Stimulated activated CD8-positive, alpha-beta memory T cell treated with anti-CD3 and anti-CD28 coated beads, Interleukin-15, amount 100 ng/mL, for 4 hours (primary cell): ENCODE measurements around the gene FFAR1.

Experiments used
- DNase-seq, 2 donors: peaks; one replicate each; pipeline ENCODE4 v3.0.0-alpha.2; 2020; ENCODE audit warnings: low read depth in 2 of 2

The FFAR1 gene

DNA sequence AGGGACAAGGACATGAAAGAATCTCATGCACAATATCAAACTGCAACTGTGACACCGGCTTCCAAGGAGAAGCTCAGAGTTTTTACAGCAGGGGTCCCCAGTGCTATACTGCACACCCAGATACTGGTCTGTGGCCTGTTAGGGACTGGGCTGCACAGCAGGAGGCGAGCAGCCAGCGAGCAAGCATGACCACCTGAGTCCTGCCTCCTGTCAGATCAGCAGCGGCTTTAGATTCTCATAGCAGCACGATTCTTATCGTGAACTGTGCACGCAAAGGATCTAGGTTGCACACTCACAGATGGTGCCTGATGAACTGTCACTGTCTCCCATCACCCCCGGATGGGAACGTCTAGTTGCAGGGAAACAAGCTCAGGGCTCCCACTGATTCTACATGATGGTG lies 31.8 kb upstream of the FFAR1 start:
- DNase-seq = no peak

DNA sequence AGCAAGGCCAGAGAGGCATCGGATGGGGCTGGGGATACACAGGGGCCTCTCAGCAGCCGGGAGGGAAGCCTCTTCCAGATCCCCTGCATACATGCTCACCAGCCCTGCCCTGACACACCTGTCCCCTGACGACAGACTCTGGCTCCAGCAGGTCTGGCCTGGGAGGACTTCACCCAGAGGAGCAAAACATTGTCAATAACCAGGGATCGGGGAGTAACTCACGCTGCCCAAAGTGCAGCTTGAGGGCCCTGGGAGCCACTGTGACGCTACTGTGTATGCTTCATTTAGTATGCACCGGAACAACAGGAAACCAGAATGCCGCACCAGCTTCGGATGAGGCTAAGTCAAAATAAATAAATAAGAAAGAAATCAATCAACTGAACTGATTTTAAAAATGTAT lies 31.1 kb upstream of the FFAR1 start:
- no peak for DNase-seq

DNA sequence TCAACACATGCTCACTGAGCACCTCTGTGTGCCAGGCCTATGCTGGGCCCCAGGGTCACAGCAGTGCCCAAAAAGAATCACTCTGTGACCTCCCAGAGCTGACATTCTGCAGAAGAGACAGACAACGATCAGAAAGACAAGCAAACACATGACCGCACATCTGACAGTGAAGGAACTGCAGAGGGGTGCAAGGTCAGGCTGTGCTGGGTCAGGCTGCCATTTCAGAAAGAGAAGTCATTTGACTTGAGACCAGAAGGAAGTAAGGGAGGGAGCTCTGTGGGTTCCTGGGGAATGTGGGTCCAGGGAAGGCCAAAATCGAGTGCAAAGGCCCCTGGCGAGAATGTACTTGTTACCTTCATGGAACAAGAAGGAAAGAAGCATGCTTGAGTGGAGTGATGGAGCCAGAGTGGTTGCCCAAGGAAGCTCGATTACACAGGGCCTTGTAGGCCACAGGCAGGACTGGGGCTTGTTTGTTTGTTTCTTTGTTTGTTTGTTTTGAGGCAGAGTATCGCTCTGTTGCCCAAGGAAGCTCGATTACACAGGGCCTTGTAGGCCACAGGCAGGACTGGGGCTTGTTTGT lies 30.1 kb upstream of the FFAR1 start:
- DNase-seq = no peak

DNA sequence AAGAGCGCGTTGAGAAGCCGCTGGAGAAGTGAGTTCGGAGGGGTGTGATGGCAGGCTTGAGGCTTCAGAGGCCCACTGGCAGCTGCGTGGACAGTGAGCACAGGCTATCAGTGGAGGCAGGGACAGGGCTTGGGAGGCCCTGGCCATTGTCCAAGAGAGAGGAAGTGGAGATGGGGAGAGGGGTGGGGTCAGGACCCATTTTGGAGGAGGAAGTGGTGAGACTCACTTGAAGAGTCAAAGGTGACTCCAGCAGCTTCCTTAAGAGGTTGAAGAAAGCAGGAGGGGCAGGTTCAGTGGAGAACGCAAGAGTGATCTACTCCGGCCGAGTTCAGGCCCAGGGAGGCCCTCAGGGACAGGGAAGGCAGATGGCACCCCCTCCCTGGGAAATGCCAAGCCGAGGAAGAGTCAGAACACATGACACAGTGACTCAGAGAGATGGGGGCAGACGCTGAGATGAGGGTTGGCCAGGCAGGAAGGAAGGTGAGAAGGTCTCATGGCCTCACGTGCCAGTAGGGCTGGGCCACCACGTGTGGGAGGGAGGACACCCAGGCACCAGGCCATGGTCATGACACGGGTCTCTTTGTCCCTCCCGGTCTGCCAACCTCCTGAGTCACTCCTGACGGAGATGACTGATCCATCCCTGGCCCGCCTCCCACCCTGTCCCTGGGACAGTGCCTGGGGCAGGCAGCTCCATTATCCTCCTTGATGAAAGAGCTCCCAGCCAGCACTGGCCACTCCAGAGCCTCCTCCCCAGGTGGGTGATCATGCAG lies 28.8 kb upstream of the FFAR1 start:
- DNase-seq = no peak

DNA sequence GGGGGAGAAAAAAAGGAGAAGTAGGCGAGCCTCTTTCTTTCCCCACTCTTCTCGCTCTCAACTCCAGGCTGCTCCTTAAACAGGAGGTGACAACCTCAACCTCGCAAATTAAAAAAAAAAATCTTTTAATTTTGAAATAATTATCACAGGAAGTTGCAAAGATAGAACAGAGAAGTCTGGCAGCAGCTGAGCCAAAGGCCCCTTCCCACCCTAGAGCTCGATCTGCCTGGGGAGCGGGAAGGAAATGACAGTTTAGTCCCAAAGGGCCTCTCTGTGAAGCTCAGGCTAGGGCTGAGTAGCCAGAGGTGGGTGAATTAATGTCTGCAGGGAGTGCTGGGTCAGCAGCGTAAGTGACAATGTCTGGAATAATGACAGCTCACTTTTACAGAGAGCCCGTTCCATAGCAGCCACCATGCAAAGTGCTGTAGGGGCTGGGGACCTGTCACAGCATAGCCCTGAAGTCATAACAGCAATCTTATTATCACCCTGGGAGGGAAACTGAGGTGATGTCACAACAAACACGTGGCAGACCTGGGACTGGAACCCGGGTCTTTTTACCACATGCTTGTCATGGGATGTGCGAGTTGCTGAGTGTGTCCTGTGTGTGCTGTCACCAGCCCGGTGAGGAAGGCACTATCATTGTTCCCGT lies 27.5 kb upstream of the FFAR1 start:
- DNase-seq = no peak

DNA sequence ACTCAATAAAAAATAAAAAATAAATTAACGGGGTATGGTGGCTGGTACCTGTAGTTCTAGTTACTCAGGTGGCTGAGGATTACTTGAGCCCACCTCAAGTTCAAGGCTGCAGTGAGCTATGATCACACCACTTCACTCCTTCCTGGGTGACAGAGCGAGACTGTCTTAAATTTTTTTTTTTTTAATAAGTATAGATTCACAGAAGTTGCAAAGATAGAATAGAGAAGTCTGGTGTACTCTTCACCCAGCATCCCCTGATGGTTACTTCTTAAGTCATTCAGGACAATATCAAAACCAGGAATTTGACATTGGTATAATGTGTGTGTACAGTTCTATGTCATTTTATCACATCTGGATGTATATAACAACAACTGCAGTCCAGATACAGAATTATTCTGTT lies 26.4 kb upstream of the FFAR1 start:
- no peak for DNase-seq

DNA sequence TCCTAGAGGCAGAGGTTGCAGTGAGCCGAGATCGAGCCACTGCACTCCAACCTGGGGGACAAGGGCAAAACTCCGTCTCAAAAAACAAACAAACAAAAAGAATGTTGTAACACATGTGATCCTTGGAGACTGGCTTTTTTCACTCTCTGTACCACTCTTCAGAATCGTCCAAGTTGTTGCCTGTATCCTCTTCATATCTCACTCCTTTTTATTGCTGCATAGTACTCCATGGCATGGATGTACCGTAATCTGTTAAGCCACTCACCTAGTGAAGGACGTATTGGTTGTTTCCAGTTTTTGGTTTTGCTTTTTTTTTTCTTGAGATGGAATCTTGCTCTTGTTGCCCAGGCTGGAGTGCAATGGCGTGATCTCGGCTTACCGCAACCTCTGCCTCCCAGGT lies 25.7 kb upstream of the FFAR1 start:
- DNase-seq = no peak

DNA sequence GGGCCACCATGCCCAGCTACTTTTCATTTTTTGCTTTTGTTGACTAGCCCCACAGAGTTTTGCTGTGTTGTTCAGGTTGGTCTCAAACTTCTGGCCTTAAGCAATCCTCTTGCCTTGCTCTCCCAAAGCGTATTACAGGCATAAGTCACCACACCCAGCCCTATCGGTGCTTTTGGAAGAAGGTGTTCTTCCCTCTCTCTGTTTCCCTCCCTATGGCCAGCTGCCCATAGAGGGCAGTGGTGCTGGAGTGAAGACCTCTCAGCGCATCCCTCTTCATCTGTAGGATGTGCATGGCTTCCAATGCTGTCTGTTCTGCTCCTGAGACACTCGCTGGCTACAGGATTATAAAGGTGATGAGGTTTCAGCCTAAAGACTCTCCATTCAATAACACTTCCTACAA lies 20.1 kb upstream of the FFAR1 start:
- DNase-seq = no peak

DNA sequence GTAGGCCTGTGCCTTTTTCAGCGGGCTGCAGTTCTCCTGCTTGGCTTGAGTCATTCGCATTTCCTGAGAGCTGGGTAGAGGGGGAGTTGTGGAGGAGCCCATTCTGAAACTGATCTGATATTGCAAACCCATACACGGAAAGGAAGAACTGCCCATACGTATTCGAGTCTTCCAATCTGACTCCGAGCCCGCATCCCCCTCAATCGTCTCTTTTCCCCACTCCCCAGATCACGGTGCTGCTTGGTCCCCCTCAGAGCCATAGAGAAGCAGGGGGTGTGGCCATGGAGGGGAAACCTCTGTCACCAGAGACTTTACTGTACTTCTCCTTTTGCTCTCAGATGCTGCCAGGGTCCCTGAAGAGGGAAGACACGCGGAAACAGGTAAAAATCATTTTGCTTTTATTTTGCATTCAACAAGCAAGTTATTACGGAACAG lies 18.8 kb upstream of the FFAR1 start, which contains the start of gene CD22:
Gene CD22 (plus strand): TSS at position 337 of the 435 bp plus-strand sequence. CDS start 2,854 bp downstream, outside the sequence.
- no peak for DNase-seq

DNA sequence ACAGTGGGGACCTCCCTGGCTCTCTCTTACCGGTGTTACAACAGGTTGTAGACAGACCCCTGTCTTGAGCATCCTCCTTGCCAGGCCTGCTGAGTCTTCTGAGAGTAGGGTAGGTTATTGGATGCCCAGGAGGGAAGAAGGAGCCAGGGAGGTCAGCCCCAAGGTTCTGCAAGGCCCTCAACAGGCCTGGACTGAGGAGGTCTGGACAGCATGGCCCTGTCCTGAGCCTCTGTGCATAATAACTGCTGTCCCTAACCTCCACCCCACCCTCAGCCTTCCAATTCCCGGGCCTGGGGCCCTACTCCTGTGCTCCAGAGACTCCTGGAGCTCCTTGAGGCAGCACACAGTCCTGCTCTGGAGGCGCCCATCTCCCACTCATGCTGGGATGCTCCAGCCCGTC lies 18.4 kb upstream of the FFAR1 start:
- DNase-seq = no peak

DNA sequence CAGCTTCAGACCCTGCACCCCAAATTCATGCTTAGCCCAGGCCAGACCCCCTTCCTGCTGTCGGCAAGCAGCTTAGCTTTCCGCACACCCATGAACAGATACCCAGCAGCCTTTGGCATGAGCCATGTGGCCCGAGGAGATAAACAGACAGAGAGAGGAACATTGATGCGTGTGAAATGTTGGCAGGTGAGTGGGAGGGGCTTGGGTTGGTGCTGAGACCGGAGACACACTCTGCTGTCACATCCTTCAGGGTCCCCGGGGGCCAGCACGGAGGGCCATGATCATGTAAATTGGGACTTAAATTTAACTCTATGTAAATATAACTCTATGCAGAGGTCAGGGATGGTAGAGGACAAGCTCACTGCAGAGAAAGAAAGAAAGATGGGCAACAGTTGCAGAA lies 17.2 kb upstream of the FFAR1 start:
- no peak for DNase-seq

DNA sequence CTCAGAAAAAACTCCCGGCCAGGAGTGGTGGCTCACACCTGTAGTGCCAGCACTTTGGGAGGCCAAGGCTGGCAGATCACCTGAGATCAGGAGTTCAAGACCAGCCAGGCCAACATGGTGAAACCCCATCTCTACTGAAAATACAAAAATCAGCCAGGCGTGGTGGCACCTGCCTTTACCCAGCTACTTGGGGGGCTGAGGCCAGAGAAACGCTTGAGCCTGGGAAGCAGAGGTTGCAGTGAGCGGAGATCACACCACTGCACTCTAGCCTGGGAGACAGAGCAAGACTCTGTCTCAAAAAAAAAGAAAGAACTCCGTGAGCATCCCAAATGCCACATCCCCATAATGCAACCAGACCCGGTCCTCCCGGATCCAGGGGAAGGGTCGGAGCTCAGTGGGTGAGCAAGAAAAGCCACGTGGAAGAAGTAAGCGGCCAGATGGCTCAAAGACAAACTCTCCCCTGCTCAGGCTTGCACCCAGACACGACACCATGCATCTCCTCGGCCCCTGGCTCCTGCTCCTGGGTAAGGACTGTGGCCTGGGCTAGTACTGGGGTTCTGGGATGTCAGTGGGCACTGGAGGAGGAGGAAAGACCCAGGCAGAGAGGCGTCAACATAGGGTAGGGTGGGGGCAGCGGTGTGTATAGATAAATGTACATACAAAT lies 16.0 kb upstream of the FFAR1 start:
- DNase-seq = no peak

DNA sequence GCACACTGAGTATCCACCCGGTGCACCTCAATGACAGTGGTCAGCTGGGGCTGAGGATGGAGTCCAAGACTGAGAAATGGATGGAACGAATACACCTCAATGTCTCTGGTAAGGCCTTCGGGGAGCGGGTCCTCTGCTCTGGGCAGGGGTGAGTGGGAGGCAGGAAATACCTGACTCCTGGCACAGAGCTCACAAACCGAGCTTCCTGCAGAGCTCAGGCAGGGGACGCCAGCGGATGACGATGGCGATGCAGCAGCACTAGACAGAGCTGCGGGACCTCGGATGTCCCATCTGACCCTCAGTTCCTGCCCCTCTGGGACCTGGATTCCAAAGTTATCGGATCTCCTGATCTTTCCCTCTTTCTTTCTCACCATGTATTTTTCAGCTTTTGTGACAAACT lies 14.9 kb upstream of the FFAR1 start:
- no peak for DNase-seq

DNA sequence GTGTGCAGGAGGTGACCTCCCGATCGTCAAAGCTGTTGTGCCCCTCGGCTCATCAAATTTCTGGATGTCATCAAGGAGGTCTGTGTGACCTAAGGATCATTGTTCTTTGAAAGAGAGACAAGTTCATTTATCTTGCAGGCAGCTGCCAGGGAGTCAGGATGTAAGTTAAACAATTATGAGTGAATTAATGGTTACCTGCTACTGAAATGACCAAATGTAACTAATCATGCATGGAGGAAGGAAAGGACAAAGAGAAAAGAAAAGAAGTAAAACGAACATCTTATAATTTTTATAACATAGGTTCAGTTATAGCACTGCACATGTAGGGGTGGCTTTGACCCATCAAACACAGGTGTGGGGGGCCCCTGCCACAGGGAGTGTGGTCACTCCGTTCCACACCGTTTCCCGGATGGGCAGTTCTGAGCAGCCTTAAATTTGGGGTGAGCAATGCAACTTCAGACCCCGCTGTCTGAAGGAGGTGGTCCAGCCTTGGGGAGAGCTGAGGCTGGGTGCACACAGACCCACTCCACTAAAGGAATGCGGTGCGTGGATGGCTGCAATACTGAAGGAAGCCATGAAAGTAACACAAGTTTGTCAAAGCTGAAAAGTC lies 13.5 kb upstream of the FFAR1 start:
- DNase-seq = no peak

DNA sequence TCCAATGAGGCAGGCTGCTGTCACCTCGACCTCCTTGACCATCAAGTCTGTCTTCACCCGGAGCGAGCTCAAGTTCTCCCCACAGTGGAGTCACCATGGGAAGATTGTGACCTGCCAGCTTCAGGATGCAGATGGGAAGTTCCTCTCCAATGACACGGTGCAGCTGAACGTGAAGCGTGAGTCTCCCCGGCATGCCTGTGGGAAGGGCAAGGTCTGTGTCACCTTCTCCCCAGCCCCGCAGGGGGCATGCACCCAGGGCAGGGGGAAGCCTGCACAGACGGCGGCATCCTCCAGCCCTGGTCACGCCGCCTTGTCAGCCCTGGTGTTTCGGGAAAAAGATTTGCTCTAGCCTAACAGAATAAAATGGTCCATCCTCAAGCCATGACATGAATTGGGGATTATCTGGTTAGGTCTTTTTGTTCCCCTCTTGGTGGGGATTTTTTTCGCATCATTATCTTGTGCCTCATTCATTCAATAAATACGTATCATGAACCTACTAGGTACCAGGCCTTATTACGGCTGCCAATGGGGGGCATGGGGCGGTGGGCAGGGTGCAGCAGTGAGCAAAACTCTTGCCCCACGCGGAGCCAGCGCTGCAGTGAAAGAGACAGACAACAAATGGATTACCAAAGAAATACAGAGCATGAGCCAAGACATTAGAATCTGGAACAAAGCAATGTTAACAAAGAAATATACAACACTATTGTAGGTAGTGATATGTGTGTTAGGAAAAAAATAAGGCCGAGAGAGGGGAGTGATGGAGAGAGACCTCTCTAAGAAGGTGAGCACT lies 11.3 kb upstream of the FFAR1 start:
- no peak for DNase-seq

DNA sequence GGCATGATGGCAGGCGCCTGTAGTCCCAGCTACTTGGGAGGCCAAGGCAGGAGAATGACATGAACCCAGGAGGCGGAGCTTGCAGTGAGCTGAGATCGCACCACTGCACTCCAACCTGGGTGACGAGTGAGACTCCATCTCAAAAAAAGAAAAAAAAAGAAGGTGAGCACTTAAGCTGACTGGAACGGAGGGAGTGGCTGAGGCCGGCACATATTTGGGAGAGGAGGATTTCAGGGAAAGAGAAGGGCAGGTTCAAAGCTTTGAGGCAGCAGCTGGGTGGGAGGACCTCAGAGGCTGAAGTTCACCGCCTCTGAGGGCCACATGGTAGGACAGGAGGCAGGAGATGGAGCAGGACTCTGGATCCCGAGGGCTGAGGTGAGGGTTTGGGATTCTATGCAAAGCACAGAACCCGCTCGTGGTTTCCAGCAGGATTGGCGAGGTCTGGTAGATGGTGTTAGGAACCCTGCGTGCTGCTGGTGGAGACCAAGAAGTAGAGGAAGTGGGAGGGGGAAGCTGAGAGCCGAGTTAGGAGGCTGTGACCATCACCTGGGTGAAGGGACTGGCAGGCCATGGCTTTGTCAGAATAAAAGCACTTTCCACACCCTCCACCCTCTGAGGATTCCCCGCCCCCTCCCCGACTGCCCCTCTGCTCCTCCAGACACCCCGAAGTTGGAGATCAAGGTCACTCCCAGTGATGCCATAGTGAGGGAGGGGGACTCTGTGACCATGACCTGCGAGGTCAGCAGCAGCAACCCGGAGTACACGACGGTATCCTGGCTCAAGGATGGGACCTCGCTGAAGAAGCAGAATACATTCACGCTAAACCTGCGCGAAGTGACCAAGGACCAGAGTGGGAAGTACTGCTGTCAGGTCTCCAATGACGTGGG lies 10.4 kb upstream of the FFAR1 start:
- no peak for DNase-seq

DNA sequence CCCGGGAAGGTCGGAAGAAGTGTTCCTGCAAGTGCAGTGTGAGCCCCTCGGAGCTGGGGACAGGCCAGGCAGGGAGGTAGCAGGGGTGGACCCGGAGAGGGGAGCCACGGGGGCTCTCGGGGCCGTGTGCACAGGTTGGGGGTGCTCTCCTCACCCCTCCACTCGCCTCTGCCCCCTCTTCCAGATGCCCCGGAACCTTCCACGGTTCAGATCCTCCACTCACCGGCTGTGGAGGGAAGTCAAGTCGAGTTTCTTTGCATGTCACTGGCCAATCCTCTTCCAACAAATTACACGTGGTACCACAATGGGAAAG lies 9.8 kb upstream of the FFAR1 start:
- DNase-seq = no peak

DNA sequence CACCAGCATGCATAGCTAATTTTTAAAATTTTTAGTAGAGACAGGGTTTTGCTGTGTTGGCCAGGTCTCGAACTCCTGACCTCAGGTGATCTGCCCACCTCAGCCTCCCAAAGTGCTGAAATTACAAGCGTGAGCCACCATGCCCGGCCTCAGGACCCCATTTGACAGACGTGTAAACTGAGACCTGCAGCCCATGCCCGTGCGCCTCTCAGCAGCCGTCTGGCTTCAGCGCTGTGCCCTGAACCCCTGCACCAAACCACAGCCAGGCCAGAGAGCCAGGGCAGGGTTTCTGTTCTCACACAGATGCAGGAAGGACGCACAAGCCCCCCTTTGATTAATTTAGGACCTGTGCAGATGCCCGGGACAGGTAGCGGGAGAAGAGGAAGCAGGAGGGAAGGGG lies 7.3 kb upstream of the FFAR1 start:
- no peak for DNase-seq

DNA sequence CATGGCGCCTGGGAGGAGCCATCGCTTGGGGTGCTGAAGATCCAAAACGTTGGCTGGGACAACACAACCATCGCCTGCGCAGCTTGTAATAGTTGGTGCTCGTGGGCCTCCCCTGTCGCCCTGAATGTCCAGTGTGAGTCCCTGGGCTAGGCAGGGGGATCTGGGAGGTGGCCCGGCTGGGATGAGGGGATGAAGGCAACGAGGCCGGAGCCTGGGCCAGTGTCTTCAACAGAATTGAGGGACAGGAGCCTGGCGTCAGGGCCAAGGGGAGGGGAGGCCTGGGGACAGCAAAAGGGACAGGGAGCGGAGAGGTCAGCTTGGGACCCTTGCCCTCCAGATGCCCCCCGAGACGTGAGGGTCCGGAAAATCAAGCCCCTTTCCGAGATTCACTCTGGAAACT lies 6.7 kb upstream of the FFAR1 start:
- no peak for DNase-seq

DNA sequence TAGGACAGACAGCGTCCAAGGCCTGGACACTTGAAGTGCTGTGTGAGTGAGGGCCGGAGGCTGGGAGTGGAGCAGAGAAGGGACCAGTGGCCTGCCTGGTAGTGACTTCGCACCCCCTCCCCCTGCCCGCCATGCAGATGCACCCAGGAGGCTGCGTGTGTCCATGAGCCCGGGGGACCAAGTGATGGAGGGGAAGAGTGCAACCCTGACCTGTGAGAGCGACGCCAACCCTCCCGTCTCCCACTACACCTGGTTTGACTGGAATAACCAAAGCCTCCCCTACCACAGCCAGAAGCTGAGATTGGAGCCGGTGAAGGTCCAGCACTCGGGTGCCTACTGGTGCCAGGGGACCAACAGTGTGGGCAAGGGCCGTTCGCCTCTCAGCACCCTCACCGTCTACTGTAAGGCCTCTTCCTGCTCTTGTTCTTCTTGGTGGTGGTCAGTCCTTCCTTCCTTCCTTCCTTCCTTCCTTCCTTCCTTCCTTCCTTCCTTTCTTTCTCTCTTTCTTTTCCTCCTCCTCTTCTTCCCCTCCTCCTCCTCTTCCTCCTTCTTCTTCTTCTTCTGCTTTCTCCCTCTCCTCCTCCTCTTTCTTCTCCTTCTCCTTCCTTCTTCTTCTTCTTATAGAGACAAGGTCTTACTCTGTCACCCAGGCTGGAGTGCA lies 6.0 kb upstream of the FFAR1 start:
- no peak for DNase-seq
